GM19463 (cell line): ENCODE measurements around the gene TMEM139.
"Not testable (repeated sequence)": the region's sequence is repeated elsewhere in the genome, so short reads cannot be mapped to it uniquely, and the experiment has no call there.

Experiments used
- ATAC-seq: cut with Tn5 transposase; IDR thresholded peaks from one replicate; pipeline ENCODE4 v1.9.1; 2021; ENCODE audit warnings: mild to moderate bottlenecking, moderate library complexity; ENCODE audit not compliant: unreplicated experiment

Gene TMEM139

GRCh38 chr7:143257501-143257900 lies 27.3 kb upstream of the TMEM139 start:
- no peak for ATAC-seq

- no peak for ATAC-seq
Observed at GRCh38 chr7:143258831-143259230, 25.9 kb upstream of the TMEM139 start.

- ATAC-seq = no peak
Observed at GRCh38 chr7:143259765-143260164, 25.0 kb upstream of the TMEM139 start.

- ATAC-seq = no peak
Observed at GRCh38 chr7:143261901-143262300, 22.9 kb upstream of the TMEM139 start.

- peak; percentile 98 for ATAC-seq
Observed at GRCh38 chr7:143263266-143264195, 21.2 kb upstream of the TMEM139 start, which contains the start of gene GSTK1. Gene GSTK1, plus strand, starts transcription at chr7:143263441. Its CDS starts 73 bp downstream, at chr7:143263514.

GRCh38 chr7:143264196-143264568 lies 20.6 kb upstream of the TMEM139 start:
- not testable (repeated sequence) for ATAC-seq

- ATAC-seq = no peak
Observed at GRCh38 chr7:143265017-143265693, 19.6 kb upstream of the TMEM139 start.

- no peak for ATAC-seq
Observed at GRCh38 chr7:143269251-143269650, 15.5 kb upstream of the TMEM139 start.

GRCh38 chr7:143271240-143271639 lies 13.5 kb upstream of the TMEM139 start:
- ATAC-seq = no peak

GRCh38 chr7:143272871-143273270 lies 11.9 kb upstream of the TMEM139 start:
- no peak for ATAC-seq

- ATAC-seq = no peak
Observed at GRCh38 chr7:143279186-143280098, 5.3 kb upstream of the TMEM139 start.

GRCh38 chr7:143280160-143280559 lies 4.6 kb upstream of the TMEM139 start:
- ATAC-seq = no peak

GRCh38 chr7:143280566-143280965 lies 4.2 kb upstream of the TMEM139 start:
- no peak for ATAC-seq

GRCh38 chr7:143281529-143281928 lies 3.2 kb upstream of the TMEM139 start:
- no peak for ATAC-seq

GRCh38 chr7:143282124-143282523 lies 2.6 kb upstream of the TMEM139 start:
- ATAC-seq = no peak

GRCh38 chr7:143283381-143283780 lies 1.4 kb upstream of the TMEM139 start:
- no peak for ATAC-seq

- no peak for ATAC-seq
Observed at GRCh38 chr7:143285470-143285778, 666 bp downstream of the TMEM139 start.

GRCh38 chr7:143285806-143286521 lies 1.2 kb downstream of the TMEM139 start:
- ATAC-seq = no peak

- ATAC-seq = no peak
Observed at GRCh38 chr7:143286522-143286890, 1.7 kb downstream of the TMEM139 start.

- ATAC-seq = no peak
Observed at GRCh38 chr7:143287339-143287934, 2.7 kb downstream of the TMEM139 start.
